ENCODE data around the gene TFIP11.

DNA sequence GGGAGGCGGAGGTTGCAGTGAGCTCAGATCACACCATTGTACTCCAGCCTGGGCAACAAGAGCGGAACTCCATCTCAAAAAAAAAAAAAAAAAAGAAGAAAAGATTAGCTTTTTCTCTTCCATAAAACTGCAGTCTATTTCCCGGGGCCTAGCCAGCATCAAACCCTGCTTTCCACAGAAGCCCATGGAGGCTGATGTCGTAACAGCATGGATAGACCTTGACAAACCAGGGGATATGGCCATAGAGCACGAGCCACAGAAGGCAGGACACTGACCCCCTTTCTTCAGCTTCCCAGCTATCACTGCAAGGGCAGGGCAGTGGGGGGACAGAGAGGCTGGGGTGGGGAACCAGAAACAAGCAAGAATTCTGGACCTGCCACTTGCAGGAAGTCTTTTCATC is 50.2 kb downstream of the TFIP11 start:
- TF ChIP-seq POLR2AphosphoS5 (IDR thresholded peaks at IDR 0.05; ENCODE audit: low read depth, low read length), result no peak
- no peak for TF ChIP-seq REST (IDR thresholded peaks at IDR 0.05; ENCODE audit: insufficient read depth in 1 of 2, low read depth in 2 of 2, low read length in 2 of 2)
- no peak for TF ChIP-seq SIN3A (IDR thresholded peaks at IDR 0.05; ENCODE audit: borderline replicate concordance, insufficient read depth, low read length)

All from PFSK-1 (cell line).